Fibroblast of the conjunctiva (primary cell): ENCODE data around the gene SMG6.
"Not testable (repeated sequence)": the region's sequence is repeated elsewhere in the genome, so short reads cannot be mapped to it uniquely, and the experiment has no call there.

ENCODE experiments used
- DNase-seq: peaks from one replicate; pipeline ENCODE4 v3.0.0-alpha.2; 2010; ENCODE audit warnings: low read depth

Gene SMG6

DNA sequence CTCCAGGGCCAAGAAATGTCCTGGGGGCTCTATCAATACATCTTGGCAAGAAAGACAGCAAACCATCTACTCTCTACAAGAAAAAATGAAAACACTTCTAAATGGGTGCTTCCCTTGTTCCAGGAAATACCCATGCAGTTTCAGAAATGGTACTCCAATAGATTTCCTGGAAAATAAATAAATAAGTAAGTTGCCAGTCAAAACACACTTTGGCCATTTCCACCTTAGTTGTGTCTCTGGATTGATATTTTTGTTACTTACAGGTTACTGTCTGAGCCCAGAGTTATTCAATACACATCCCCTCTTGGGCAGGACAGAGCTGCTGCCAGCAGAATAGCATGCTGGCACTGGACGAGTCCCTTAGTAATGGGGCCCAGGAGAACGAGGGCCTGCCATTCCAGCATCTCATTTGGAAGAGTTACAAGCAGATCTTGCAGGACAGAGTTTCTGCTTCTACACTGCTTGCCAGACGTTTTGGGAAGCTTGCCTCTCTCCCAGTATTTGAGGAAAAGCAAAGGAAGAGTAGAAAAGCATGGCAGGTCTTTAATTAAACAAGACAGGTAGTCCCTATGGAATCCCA, 100.5 kb downstream of the SMG6 start:
- DNase-seq = no peak

DNA sequence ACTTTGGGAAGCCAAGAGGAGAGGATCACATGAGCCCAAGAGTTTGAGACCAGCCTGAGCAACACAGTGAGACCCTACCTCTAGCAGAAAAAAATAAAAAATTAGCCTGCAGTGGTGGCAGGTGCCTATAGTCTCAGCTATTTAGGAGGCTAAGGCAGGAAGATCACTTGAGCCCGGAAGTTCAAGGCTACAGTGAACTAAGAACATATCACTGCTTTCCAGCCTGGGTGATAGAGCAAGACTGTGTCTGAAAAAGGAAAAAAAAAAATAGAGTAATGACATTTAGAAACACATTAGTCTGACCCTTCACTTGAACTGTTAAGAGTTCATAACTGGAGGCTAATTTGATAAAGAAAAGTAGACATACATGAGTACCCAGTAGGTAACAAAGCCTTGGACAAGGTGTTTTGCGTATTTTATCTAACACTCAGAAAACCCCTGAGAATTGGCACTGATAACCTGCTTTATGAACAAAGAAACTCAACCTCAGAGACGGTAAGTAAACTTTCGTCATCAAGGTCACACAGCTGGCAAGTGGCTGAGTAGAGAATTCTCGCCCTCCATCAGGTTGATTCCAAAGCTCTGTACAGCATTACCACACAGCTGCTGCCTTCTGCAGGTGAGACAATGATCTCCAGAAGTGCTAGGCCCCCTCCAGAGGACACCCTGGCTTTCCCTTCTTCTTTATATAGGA, 101.1 kb downstream of the SMG6 start:
- no peak for DNase-seq

DNA sequence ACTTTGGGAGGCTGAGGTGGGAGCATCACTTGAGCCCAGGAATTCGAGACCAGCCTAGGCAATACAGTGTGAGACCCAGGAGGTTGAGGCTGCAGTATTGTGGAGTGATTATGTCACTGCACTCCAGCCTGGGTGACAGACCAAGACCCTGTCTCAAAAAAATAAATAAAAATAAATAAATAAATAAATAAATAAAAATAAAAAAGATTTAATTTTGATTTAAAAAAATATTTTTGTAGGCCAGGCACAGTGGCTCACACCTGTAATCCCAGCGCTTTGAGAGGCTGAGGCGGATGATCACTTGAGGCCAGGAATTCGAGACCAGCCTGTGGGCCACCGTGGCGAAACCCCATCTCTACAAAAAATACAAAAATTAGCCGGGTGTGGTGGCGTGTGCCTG, 104.2 kb downstream of the SMG6 start:
- DNase-seq = not testable (repeated sequence)

DNA sequence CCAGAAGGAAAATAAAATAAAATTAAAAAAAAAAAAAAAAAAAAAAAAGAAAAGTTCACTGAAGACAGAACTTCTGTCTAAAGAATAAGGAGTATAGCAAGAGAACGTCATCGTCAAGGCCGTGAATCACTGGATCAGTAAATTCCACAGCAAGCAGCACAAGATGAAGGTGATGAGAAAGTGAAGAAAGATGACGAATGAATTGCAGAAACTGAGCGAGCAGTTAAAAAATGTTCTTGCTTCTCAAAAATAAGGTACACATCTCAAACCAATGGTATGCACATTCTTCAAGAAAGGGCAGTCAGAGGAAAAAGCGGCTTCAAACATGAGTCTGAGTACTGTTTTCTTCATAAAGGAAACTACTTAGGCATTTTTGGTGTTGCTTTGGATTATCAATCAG, 104.7 kb downstream of the SMG6 start:
- DNase-seq = no peak

GRCh38 chr17:2197271-2197670, 106.3 kb downstream of the SMG6 start:
- DNase-seq = no peak

DNA sequence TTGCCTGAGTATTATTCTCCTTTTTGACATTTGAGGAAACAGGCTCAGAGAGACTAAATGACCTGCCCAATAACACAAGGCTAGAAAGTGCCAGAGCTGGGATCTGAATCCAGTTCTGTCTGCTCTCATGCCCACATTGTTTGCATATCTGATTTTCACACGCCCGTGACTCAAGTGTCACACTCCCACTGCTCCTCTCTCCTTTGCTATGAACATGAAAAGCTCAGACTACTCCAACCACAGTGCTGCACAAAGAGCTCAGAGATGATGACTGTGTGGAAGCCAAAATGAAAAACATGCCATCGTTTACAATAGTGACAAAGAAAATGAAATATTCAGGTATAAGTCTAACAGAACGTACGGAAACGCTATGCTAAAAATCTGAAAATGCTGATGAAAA, 107.9 kb downstream of the SMG6 start:
- no peak for DNase-seq

- DNase-seq = no peak
Observed at GRCh38 chr17:2194889-2195335, 108.7 kb downstream of the SMG6 start.

DNA sequence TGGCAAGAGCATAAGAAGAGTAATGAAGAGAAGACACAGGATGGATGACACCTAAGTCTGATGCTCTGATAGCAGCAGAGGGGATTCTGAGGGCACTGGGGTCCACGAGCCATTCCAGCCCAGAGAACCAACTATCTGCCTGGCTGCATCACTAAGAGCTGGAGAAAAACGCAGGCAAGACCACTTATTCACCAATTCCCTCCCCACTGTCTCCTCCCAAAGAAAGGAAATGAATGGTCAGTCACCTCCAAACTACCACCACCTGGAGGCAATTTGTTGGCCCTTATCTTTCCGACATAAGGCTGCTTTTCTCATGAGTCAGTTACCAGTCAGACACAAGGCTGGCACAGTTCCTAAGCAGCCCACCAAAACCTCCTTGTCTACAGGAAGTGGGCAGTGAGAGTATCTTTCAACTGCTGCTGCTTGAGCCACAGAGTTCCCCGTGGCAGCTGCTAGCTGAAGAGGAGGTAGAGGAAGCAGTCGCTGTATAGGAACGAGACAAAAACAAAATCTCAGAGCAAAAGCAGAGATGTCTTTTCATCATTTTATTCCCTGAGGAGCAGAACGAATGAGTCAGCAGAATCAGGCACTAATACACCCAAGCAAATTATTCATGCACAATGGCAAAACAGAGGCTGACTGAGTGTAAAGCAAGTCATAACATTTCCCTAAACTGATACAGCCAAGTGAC, 111.1 kb downstream of the SMG6 start:
- peak; percentile 65 for DNase-seq

DNA sequence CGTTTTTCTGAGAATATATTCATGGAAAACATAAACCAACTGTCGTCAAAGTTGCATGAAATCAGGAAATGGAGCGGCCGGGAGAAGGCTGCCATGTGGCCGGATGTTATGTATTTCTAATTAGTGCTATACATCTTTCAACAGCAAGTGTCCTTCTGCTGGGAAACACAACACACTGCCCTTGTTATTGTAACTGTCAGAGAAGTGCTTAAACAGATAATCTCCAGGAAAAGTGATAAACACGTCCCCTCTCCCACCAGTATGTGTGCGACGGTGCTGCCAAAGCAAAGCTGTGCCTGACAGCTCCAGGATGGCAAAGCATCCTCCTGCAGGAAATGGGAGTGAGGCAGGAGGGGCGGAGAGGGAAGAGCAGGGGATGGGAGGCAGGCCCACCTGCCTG, 111.8 kb downstream of the SMG6 start:
- DNase-seq = no peak

DNA sequence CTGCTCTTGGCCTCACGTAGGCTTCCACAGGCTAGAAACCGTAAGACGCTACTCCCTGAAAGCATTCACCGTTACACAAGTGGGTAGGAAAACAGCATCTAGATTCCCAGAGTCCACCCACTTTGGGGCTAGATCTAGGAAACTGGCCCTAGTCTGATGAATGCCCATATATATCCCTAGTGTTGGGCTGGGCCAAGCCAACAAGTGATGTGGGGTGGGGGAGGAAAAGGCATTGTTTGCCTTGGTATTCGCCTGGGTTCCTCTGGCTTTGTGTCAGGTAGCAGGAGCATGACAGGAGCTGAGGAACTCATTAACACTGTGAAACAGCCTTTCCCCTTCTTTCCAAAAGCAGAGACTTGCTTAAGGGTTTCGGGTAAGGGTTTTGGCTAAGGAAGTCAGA, 112.4 kb downstream of the SMG6 start:
- DNase-seq = no peak

DNA sequence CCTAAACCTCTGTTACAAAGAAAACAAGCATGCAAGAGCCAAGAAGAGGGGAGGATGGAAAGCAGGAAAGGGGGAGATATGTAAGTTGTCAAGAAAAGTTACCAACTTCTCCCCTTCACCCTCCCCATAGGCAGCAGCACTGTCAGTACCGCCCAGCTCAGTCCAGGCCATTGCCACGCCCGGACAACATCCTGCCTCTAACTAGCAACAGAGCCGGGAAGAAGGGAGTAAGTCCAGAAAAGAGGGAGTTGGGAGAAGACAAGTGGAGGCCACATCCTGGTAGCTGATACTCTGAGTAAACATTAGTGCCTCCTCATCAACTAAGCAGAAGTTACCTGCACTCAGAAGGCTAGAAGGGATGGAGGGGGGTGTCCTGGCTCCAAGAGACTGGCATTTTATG, 113.6 kb downstream of the SMG6 start:
- DNase-seq = no peak

GRCh38 chr17:2188971-2189630, 114.5 kb downstream of the SMG6 start:
- DNase-seq = no peak

DNA sequence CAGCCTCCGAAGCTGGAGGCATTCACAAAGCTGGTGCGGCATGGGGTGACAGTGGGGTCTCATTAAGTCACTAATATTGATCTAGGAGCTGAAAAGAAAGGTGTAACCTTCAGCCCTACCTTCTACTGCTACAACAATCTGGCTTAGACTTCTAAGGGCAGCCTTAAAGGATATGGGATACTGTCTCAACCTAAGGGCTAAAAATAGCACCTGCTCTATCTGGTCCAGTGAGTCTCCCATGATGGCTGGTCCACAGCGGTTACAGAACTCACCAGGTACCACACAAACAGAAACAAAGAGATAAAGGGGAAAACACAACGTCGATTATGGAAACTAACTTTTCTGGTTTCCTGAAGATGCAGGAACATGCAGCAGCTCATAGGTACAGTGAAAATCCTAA, 115.8 kb downstream of the SMG6 start:
- no peak for DNase-seq

GRCh38 chr17:2186937-2187336, 116.6 kb downstream of the SMG6 start:
- no peak for DNase-seq

GRCh38 chr17:2184993-2185931, 118.3 kb downstream of the SMG6 start:
- DNase-seq = no peak

- DNase-seq = no peak
Observed at GRCh38 chr17:2183346-2183745, 120.2 kb downstream of the SMG6 start.

DNA sequence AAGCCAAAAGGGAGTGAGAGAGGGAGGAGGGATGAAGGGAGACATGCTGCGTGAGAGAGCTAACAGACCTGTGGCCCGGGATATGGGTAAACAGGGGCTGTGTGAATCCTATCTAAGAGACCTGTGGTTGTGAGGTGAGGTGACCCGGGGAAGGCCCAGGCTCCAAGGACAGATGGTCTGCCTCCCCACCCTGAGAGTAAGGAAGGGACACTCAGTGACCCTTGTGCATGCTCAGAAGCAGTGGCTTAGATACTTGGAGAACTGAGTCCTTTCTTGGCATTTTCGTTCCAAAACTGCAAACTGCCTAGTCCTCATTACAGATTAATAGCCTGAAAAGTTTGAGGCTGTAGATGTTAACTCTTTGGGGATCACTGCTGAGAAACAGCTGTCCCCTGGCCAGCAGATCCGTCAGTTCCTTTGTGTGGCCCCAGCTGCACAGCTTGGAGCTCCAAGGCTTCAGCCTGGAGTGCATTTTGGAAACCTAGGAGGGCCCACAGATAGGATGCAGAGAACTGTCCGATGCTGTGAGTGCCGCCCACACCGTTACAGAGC, 121.6 kb downstream of the SMG6 start:
- DNase-seq = no peak

DNA sequence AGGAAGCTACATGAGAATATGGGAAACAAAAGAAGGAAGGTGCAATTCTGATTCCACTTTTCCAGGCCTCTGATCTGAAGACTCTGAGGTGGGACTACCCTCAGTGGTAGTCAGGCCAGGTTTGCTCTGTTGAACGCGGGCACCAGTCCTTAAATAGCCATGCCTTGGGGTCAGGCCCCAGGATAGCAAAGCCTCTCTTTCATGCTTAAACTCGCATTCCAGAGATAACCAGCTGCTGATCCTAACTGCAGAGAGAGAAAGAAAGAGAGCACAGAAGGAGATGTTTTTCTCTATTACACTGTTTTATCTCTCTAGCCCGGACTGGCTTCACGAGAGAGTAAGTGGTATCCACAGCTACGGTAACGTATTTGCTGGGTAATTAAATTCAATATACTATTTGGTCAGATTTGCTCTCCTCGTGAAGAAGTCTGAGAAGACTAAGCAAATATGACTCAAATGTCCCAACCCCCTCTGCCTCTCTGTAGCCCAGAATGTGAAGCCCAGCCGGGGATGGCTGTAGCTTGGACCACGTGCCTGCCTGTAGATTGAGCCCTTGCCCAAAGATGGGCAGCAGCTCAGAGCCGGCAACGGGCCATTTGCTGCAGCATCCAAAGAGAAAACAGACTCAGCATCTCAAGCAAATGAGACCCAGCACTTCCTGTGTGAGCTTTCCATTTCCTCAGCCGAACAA, 122.2 kb downstream of the SMG6 start:
- DNase-seq = peak; percentile 88

- DNase-seq = no peak
Observed at GRCh38 chr17:2180768-2181167, 122.8 kb downstream of the SMG6 start.

- peak; percentile 97 for DNase-seq
Observed at GRCh38 chr17:2179615-2180295, 123.8 kb downstream of the SMG6 start.
